ENCODE data around the gene GABBR2.
"Not testable (repeated sequence)": the region's sequence is repeated elsewhere in the genome, so short reads cannot be mapped to it uniquely, and the experiment has no call there.

GABBR2 gene

GRCh38 chr9:98465799-98466198 is 242.9 kb downstream of the GABBR2 start:
- H3F3A ChIP-seq (ENCODE audit: control insufficient read depth, insufficient read depth): no peaks in the 10 kb centered on the region
- peaks cover 10% of the 10 kb centered on the region for H3K9me3 ChIP-seq (ENCODE audit: control insufficient read depth, insufficient read depth, low read length)
- no peaks in the 10 kb centered on the region for H3K79me2 ChIP-seq (ENCODE audit: control insufficient read depth, low read length)
- H3K4me2 ChIP-seq (ENCODE audit: low read length): no peak overlapping the region
- H3K36me3 ChIP-seq (ENCODE audit: control insufficient read depth, low read length): no peaks in the 10 kb centered on the region
- H3K4me3 ChIP-seq (ENCODE audit: low read length): no peak overlapping the region
- H4K20me1 ChIP-seq (ENCODE audit: control insufficient read depth, insufficient read depth, low read depth, low read length): no peaks in the 10 kb centered on the region
- H3K4me1 ChIP-seq (ENCODE audit: control insufficient read depth, low read length): no peaks in the 10 kb centered on the region
- H3K27me3 ChIP-seq (ENCODE audit: control insufficient read depth, low read length): no peaks in the 10 kb centered on the region
- no peaks in the 10 kb centered on the region for H3K9me2 ChIP-seq (replicated peaks; ENCODE audit: control insufficient read depth, low read length)
- TF ChIP-seq, protein P1, sequence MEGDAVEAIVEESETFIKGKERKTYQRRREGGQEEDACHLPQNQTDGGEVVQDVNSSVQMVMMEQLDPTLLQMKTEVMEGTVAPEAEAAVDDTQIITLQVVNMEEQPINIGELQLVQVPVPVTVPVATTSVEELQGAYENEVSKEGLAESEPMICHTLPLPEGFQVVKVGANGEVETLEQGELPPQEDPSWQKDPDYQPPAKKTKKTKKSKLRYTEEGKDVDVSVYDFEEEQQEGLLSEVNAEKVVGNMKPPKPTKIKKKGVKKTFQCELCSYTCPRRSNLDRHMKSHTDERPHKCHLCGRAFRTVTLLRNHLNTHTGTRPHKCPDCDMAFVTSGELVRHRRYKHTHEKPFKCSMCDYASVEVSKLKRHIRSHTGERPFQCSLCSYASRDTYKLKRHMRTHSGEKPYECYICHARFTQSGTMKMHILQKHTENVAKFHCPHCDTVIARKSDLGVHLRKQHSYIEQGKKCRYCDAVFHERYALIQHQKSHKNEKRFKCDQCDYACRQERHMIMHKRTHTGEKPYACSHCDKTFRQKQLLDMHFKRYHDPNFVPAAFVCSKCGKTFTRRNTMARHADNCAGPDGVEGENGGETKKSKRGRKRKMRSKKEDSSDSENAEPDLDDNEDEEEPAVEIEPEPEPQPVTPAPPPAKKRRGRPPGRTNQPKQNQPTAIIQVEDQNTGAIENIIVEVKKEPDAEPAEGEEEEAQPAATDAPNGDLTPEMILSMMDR (IDR thresholded peaks at IDR 0.05; ENCODE audit: low read depth, low read length, poor library complexity, severe bottlenecking): no peak
- no peak for TF ChIP-seq EZH2phosphoT487 (IDR thresholded peaks at IDR 0.05; ENCODE audit: borderline replicate concordance, low read length)
- no peak overlapping the region for H3K27ac ChIP-seq (ENCODE audit: low read depth, low read length)

GRCh38 chr9:98464156-98464690 is 244.5 kb downstream of the GABBR2 start:
- H3K4me3 ChIP-seq (ENCODE audit: low read length); H3K36me3 ChIP-seq (ENCODE audit: control insufficient read depth, low read length); H3K79me2 ChIP-seq (ENCODE audit: control insufficient read depth, low read length); H3K27me3 ChIP-seq (ENCODE audit: control insufficient read depth, low read length); H3K27ac ChIP-seq (ENCODE audit: low read depth, low read length); H3K4me2 ChIP-seq (ENCODE audit: low read length); H3K9me2 ChIP-seq (replicated peaks; ENCODE audit: control insufficient read depth, low read length); H3K4me1 ChIP-seq (ENCODE audit: control insufficient read depth, low read length); H4K20me1 ChIP-seq (ENCODE audit: control insufficient read depth, insufficient read depth, low read depth, low read length); H3F3A ChIP-seq (ENCODE audit: control insufficient read depth, insufficient read depth): not testable (repeated sequence)
- peaks cover 19% of the 10 kb centered on the region for H3K9me3 ChIP-seq (ENCODE audit: control insufficient read depth, insufficient read depth, low read length)

DNA sequence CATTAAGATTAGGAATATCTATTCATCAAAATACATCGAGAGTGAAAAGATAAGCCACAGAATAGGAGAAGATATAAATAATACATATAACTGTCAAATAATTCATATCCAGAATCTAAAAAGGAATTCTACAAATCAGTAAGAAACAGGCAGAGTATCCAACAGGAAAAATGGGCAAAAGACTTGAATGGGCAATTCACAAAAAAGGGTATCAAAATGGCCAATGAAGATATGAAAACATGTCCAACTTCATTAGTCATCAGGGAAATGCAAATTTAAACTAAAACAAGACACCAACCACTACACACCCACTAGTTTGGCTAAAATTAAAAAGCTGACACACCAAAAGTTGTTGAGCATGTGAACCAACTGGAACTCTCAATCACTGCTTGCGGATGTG is 246.4 kb downstream of the GABBR2 start:
- TF ChIP-seq, protein P1 (IDR thresholded peaks at IDR 0.05; ENCODE audit: low read depth, low read length, poor library complexity, severe bottlenecking): no peak
- TF ChIP-seq EZH2phosphoT487 (IDR thresholded peaks at IDR 0.05; ENCODE audit: borderline replicate concordance, low read length): no peak
- no peak overlapping the region for H3K27ac ChIP-seq (ENCODE audit: low read depth, low read length)

GRCh38 chr9:98460704-98461103 is 248.0 kb downstream of the GABBR2 start:
- Histone ChIP-seq H3K9me3 (ENCODE audit: control insufficient read depth, insufficient read depth, low read length) (peaks cover 19% of the 10 kb centered on the region), H3K79me2 (ENCODE audit: control insufficient read depth, low read length) (no peaks in the 10 kb centered on the region), H3K9me2 (replicated peaks; ENCODE audit: control insufficient read depth, low read length) (no peaks in the 10 kb centered on the region), H3K27ac (ENCODE audit: low read depth, low read length) (no peak overlapping the region), H3K4me1 (ENCODE audit: control insufficient read depth, low read length) (no peaks in the 10 kb centered on the region), H3K27me3 (ENCODE audit: control insufficient read depth, low read length) (peaks cover 14% of the 10 kb centered on the region), H3K4me2 (ENCODE audit: low read length) (no peak overlapping the region), H3K36me3 (ENCODE audit: control insufficient read depth, low read length) (no peaks in the 10 kb centered on the region), H3K4me3 (ENCODE audit: low read length) (no peak overlapping the region), H3F3A (ENCODE audit: control insufficient read depth, insufficient read depth) (no peaks in the 10 kb centered on the region), H4K20me1 (ENCODE audit: control insufficient read depth, insufficient read depth, low read depth, low read length) (no peaks in the 10 kb centered on the region)
- TF ChIP-seq EZH2phosphoT487 (IDR thresholded peaks at IDR 0.05; ENCODE audit: borderline replicate concordance, low read length): no peak
- TF ChIP-seq, protein P1 (IDR thresholded peaks at IDR 0.05; ENCODE audit: low read depth, low read length, poor library complexity, severe bottlenecking): no peak

More for the DNA sequence above, 246.4 kb downstream of the GABBR2 start:
- peaks cover 3% of the 10 kb centered on the region; the same call in 1 of the 2 replicates for H3K27me3 ChIP-seq (ENCODE audit: control insufficient read depth, low read length)
- no peaks in the 10 kb centered on the region for H3K4me1 ChIP-seq (ENCODE audit: control insufficient read depth, low read length)
- H4K20me1 ChIP-seq (ENCODE audit: control insufficient read depth, insufficient read depth, low read depth, low read length): no peaks in the 10 kb centered on the region
- no peaks in the 10 kb centered on the region for H3F3A ChIP-seq (ENCODE audit: control insufficient read depth, insufficient read depth)
- H3K4me3 ChIP-seq (ENCODE audit: low read length): no peak overlapping the region
- H3K79me2 ChIP-seq (ENCODE audit: control insufficient read depth, low read length): no peaks in the 10 kb centered on the region
- no peak overlapping the region for H3K4me2 ChIP-seq (ENCODE audit: low read length)
- no peaks in the 10 kb centered on the region for H3K36me3 ChIP-seq (ENCODE audit: control insufficient read depth, low read length)
- H3K9me3 ChIP-seq (ENCODE audit: control insufficient read depth, insufficient read depth, low read length): peaks cover 19% of the 10 kb centered on the region
- H3K9me2 ChIP-seq (replicated peaks; ENCODE audit: control insufficient read depth, low read length): no peaks in the 10 kb centered on the region
